Stomach (tissue), 9 donors: ENCODE results near the gene PLEKHG3. TPM values are rescaled to one million over a fixed set of nuclear protein-coding genes. Genes with fewer than 3 reads are reported as not detected.

Source experiments
- DNase-seq, 2 donors: peaks; one replicate each; pipeline versions ENCODE4 v3.0.0 to v3.0.0-alpha.2; 2013 to 2019
- H3K27ac ChIP-seq, 5 donors: fragments of 200-600 bp in 4 of 5; sonication (generic) in 4 of 5; one replicate each; pipeline ENCODE4 v1.5.1; 2013 to 2019; ENCODE audit warnings: mild to moderate bottlenecking in 1 of 5, moderate library complexity in 1 of 5
- H3K27me3 ChIP-seq, 3 donors: fragments of 200-600 bp; sonication (generic); one replicate each; pipeline ENCODE4 v1.5.1; 2017 to 2019; ENCODE audit warnings: mixed run types in 1 of 3
- H3K36me3 ChIP-seq, 4 donors: fragments of 200-600 bp; sonication (generic); 1 replicate in 3 of 4; 2 replicates in 1 of 4; pipeline ENCODE4 v1.5.1; 2016 to 2019
- H3K4me1 ChIP-seq, 4 donors: fragments of 200-600 bp; sonication (generic); one replicate each; pipeline ENCODE4 v1.5.1; 2016 to 2019
- H3K4me3 ChIP-seq, 4 donors: fragments of 200-600 bp; sonication (generic) in 3 of 4; one replicate each; pipeline ENCODE4 v1.5.1; 2016 to 2019; ENCODE audit warnings: mild to moderate bottlenecking in 1 of 4
- H3K9me3 ChIP-seq, 4 donors: fragments of 200-600 bp; sonication (generic); one replicate each; pipeline ENCODE4 v1.5.1; 2016 to 2019
- CTCF ChIP-seq, 7 experiments: fragments of 450-650 bp in 4 of 7; fragments of 200-600 bp in 3 of 7; sonication (generic) in 3 of 7; IDR thresholded peaks; one replicate each; pipeline ENCODE4 v1.5.1; 2016 to 2019; ENCODE audit warnings: antibody characterized with exemption in 7 of 7, control low read depth in 2 of 7, mild to moderate bottlenecking in 1 of 7
- EP300 ChIP-seq: sonication (generic); formaldehyde crosslinking; IDR thresholded peaks from one replicate; pipeline ENCODE4 v1.6.1; 2017; ENCODE audit warnings: antibody characterized with exemption
- POLR2A ChIP-seq, 4 donors: fragments of 450-650 bp; IDR thresholded peaks; one replicate each; pipeline ENCODE4 v1.6.1; 2016; ENCODE audit warnings: antibody characterized with exemption in 4 of 4, control low read depth in 2 of 4, mild to moderate bottlenecking in 1 of 4, moderate library complexity in 1 of 4
- POLR2AphosphoS5 ChIP-seq, 3 donors: sonication (generic); formaldehyde crosslinking; IDR thresholded peaks; one replicate each; pipeline ENCODE4 v1.6.1; 2016; ENCODE audit warnings: antibody characterized with exemption in 3 of 3
- WGBS, 5 donors: extraction: QIAGEN DNeasy Blood & Tissue Kit in 3 of 5; methylation state at CpG; one replicate each; pipeline versions ENCODE4 v1.1.5 to v1.1.7; 2013 to 2018; 5-methylcytosine and 5-hydroxymethylcytosine counted together
- intact Hi-C: fragments of 100-400 bp; cut with DNase I; formaldehyde crosslinking; loops from one replicate; pipeline ENCODE4 v1.15.1; 2023; ENCODE audit warnings: low total_unique reads
- polyA plus RNA-seq, 3 donors: library from polyadenylated mRNA; stranded (reverse); fragments of 200-250 nt; gene quantifications; one replicate each; pipeline ENCODE4 v1.2.3, GENCODE V29; 2013
- total RNA-seq, 5 donors: library from RNA; depleted of rRNA; stranded (reverse); fragments of >200 nt; gene quantifications; one replicate each; pipeline versions ENCODE4 v1.1.0 to v1.2.3, GENCODE V29; 2014 to 2016
- donor health status: healthy with polysubstance abuse.
- donor health status: Bipolar disorder and iron deficiency.
- donor health status: healthy.

PLEKHG3 gene
- total and polyA plus RNA-seq, 8 donors, result 7.3 to 292 (median 25.6) TPM

GRCh38 chr14:64705381-64706118 lies 1.3 kb downstream of the PLEKHG3 start:
- H3K4me1 ChIP-seq, result peaks cover 47 to 82% (median 79%) of the 10 kb centered on the region in 4 donors
- H3K4me3 ChIP-seq, result peak overlapping the region; percentile 86 to 93 (median 88)
- DNase-seq, result peak in 1 of 2 donors; percentile 67
- H3K27ac ChIP-seq, result peak overlapping the region; percentile 86 to 94 (median 93)
- TF ChIP-seq CTCF (IDR thresholded peaks at IDR 0.05) (no peak), POLR2A (IDR thresholded peaks at IDR 0.05) (no peak), POLR2AphosphoS5 (IDR thresholded peaks at IDR 0.05) (no peak), EP300 (no peak)
- 9 to 17% (median 11%) methylated on average over 14 to 18 of the region's 18 CpGs for WGBS, 5 donors
- H3K27me3 ChIP-seq, result peaks cover 0 to 11% (median 0%) of the 10 kb centered on the region in 3 donors
- H3K36me3 ChIP-seq, result no peaks in the 10 kb centered on the region
- no peaks in the 10 kb centered on the region for H3K9me3 ChIP-seq
- intact Hi-C loops, result no loop called here

GRCh38 chr14:64706119-64706592 lies 1.9 kb downstream of the PLEKHG3 start:
- H3K4me1 ChIP-seq, result peaks cover 47 to 88% (median 85%) of the 10 kb centered on the region in 4 donors
- peak overlapping the region; percentile 86 to 93 (median 88) for H3K4me3 ChIP-seq
- H3K27me3 ChIP-seq, result peaks cover 0 to 11% (median 0%) of the 10 kb centered on the region in 3 donors
- WGBS, 5 donors, result 21 to 41% (median 32%) methylated on average over 2 to 4 of the region's 4 CpGs
- intact Hi-C loops, result no loop called here
- TF ChIP-seq EP300 (no peak), POLR2AphosphoS5 (IDR thresholded peaks at IDR 0.05) (no peak), CTCF (IDR thresholded peaks at IDR 0.05) (no peak), POLR2A (IDR thresholded peaks at IDR 0.05) (no peak)
- peak overlapping the region; percentile 86 to 94 (median 93) for H3K27ac ChIP-seq
- no peaks in the 10 kb centered on the region for H3K9me3 ChIP-seq
- no peak for DNase-seq
- H3K36me3 ChIP-seq, result no peaks in the 10 kb centered on the region

GRCh38 chr14:64706593-64707193 lies 2.5 kb downstream of the PLEKHG3 start:
- Histone ChIP-seq H3K9me3 (no peaks in the 10 kb centered on the region), H3K27me3 (peaks cover 0 to 11% (median 0%) of the 10 kb centered on the region in 3 donors), H3K4me3 (peak overlapping the region in 2 of 4 donors; percentile 86 to 90), H3K36me3 (no peaks in the 10 kb centered on the region), H3K27ac (peak overlapping the region in 4 of 5 donors; percentile 86 to 94 (median 92)), H3K4me1 (peaks cover 47 to 90% (median 88%) of the 10 kb centered on the region in 4 donors)
- WGBS, 5 donors, result 28 to 47% (median 30%) methylated on average over 13 to 14 of the region's 14 CpGs
- peak in 1 of 2 donors; percentile 83 for DNase-seq
- no peak for TF ChIP-seq EP300
- TF ChIP-seq POLR2AphosphoS5 (IDR thresholded peaks at IDR 0.05), result no peak
- TF ChIP-seq POLR2A (IDR thresholded peaks at IDR 0.05), result no peak
- no peak for TF ChIP-seq CTCF (IDR thresholded peaks at IDR 0.05)
- intact Hi-C loops, result no loop called here

- intact Hi-C loops, result no loop called here
- DNase-seq, result peak in 1 of 2 donors; percentile 66
- 47 to 62% (median 56%) methylated on average over 7 of the region's 7 CpGs for WGBS, 5 donors
- H3K36me3 ChIP-seq, result no peaks in the 10 kb centered on the region
- H3K27me3 ChIP-seq, result peaks cover 0 to 11% (median 0%) of the 10 kb centered on the region in 3 donors
- TF ChIP-seq POLR2AphosphoS5 (IDR thresholded peaks at IDR 0.05) (peak in 1 of 3 donors; percentile 28), POLR2A (IDR thresholded peaks at IDR 0.05) (no peak)
- H3K27ac ChIP-seq, result peak overlapping the region in 3 of 5 donors; percentile 92 to 94 (median 93)
- no peak overlapping the region for H3K4me3 ChIP-seq
- no peaks in the 10 kb centered on the region for H3K9me3 ChIP-seq
- peaks cover 47 to 86% (median 83%) of the 10 kb centered on the region in 4 donors for H3K4me1 ChIP-seq
These were observed 3.4 kb downstream of the PLEKHG3 start for GRCh38 chr14:64707661-64708060.
